Vagina (tissue), 2 donors: ENCODE measurements around the gene SLC32A1. TPM values are rescaled to one million over a fixed set of nuclear protein-coding genes. Genes with fewer than 3 reads are reported as not detected.
A peak's percentile ranks its signal among the peaks of the same experiment; 100 is the strongest.

Experiments
- DNase-seq, 2 donors: peaks; one replicate each; pipeline ENCODE4 v3.0.0-alpha.2; 2017; ENCODE audit errors: extremely low spot score in 2 of 2
- H3K27ac ChIP-seq: fragments of 200-600 bp; sonication (generic); one replicate; pipeline ENCODE4 v1.5.1; 2019
- H3K27me3 ChIP-seq: fragments of 200-600 bp; sonication (generic); one replicate; pipeline ENCODE4 v1.5.1; 2019
- H3K36me3 ChIP-seq, 2 donors: fragments of 200-600 bp; sonication (generic); one replicate each; pipeline ENCODE4 v1.5.1; 2017 to 2019
- H3K4me1 ChIP-seq: fragments of 200-600 bp; sonication (generic); one replicate; pipeline ENCODE4 v1.5.1; 2019
- H3K4me3 ChIP-seq, 2 donors: fragments of 200-600 bp; sonication (generic); 1 replicate in 1 of 2; 2 replicates in 1 of 2; pipeline ENCODE4 v1.5.1; 2016 to 2019
- H3K9me3 ChIP-seq: fragments of 200-600 bp; sonication (generic); one replicate; pipeline ENCODE4 v1.5.1; 2019
- POLR2A ChIP-seq, 2 donors: fragments of 450-650 bp; IDR thresholded peaks; one replicate each; pipeline ENCODE4 v1.6.1; 2017; ENCODE audit warnings: antibody characterized with exemption in 2 of 2, mild to moderate bottlenecking in 2 of 2, moderate library complexity in 2 of 2
- POLR2AphosphoS5 ChIP-seq, 2 donors: sonication (generic); formaldehyde crosslinking; IDR thresholded peaks; one replicate each; pipeline ENCODE4 v1.9.0; 2017; ENCODE audit warnings: antibody characterized with exemption in 2 of 2, mild to moderate bottlenecking in 2 of 2, low read depth in 1 of 2; ENCODE audit not compliant: insufficient read depth in 1 of 2
- intact Hi-C: fragments of 100-400 bp; cut with DNase I; formaldehyde crosslinking; loops from one replicate; pipeline ENCODE4 v1.15.1; 2023
- total RNA-seq: library from RNA; depleted of rRNA; stranded (reverse); fragments of >200 nt; gene quantifications from one replicate; pipeline ENCODE4 v1.2.3, GENCODE V29; 2016
- TF ChIP-seq, protein P1 (sequence below), 3 experiments: fragments of 450-650 bp in 2 of 3; fragments of 200-600 bp in 1 of 3; sonication (generic) in 1 of 3; IDR thresholded peaks; one replicate each; pipeline ENCODE4 v1.5.1; 2017 to 2019; ENCODE audit warnings: antibody characterized with exemption in 3 of 3, mild to moderate bottlenecking in 2 of 3, moderate library complexity in 2 of 3

SLC32A1 gene
- total RNA-seq, 1 donor from 2014 or later: not detected

DNA sequence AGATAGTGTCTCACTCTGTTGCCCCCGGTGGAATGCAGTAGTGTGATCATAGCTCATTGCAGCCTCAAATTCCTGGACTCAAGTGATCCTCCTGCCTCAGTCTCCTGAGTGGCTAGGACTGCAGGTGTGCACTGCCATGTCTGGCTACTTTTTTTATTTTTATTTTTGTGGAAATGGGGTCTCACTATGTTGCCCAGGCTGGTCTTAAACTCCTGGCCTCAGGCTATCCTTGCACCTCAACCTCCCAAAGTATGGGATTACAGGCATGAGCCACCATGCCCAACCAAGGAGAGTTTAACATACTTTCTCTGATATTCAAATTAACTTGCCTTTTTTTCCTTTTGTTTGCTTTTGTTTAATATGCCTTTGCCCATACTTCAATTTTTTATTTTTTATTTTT lies 13.6 kb downstream of the SLC32A1 start:
- H3K4me1 ChIP-seq: no peaks in the 10 kb centered on the region
- DNase-seq: no peak
- H3K4me3 ChIP-seq: no peak overlapping the region
- TF ChIP-seq POLR2A (IDR thresholded peaks at IDR 0.05): no peak
- TF ChIP-seq, protein P1, sequence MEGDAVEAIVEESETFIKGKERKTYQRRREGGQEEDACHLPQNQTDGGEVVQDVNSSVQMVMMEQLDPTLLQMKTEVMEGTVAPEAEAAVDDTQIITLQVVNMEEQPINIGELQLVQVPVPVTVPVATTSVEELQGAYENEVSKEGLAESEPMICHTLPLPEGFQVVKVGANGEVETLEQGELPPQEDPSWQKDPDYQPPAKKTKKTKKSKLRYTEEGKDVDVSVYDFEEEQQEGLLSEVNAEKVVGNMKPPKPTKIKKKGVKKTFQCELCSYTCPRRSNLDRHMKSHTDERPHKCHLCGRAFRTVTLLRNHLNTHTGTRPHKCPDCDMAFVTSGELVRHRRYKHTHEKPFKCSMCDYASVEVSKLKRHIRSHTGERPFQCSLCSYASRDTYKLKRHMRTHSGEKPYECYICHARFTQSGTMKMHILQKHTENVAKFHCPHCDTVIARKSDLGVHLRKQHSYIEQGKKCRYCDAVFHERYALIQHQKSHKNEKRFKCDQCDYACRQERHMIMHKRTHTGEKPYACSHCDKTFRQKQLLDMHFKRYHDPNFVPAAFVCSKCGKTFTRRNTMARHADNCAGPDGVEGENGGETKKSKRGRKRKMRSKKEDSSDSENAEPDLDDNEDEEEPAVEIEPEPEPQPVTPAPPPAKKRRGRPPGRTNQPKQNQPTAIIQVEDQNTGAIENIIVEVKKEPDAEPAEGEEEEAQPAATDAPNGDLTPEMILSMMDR (IDR thresholded peaks at IDR 0.05): no peak
- TF ChIP-seq POLR2AphosphoS5 (IDR thresholded peaks at IDR 0.05; ENCODE audit: insufficient read depth in 1 of 2, low read depth in 1 of 2): no peak
- H3K27me3 ChIP-seq: no peaks in the 10 kb centered on the region
- intact Hi-C loops: no loop called here
- H3K27ac ChIP-seq: no peak overlapping the region
- H3K36me3 ChIP-seq: no peaks in the 10 kb centered on the region
- no peaks in the 10 kb centered on the region for H3K9me3 ChIP-seq

- H3K9me3 ChIP-seq: no peaks in the 10 kb centered on the region
- no peaks in the 10 kb centered on the region for H3K27me3 ChIP-seq
- TF ChIP-seq POLR2A (IDR thresholded peaks at IDR 0.05) (no peak), POLR2AphosphoS5 (IDR thresholded peaks at IDR 0.05; ENCODE audit: insufficient read depth in 1 of 2, low read depth in 1 of 2) (no peak)
- TF ChIP-seq, protein P1 (IDR thresholded peaks at IDR 0.05): no peak
- no peak overlapping the region for H3K27ac ChIP-seq
- intact Hi-C loops: no loop called here
- peaks cover 17% of the 10 kb centered on the region for H3K4me1 ChIP-seq
- DNase-seq: no peak
- no peaks in the 10 kb centered on the region for H3K36me3 ChIP-seq
- no peak overlapping the region for H3K4me3 ChIP-seq
These were observed 21.5 kb downstream of the SLC32A1 start for GRCh38 chr20:38745757-38746156.

- intact Hi-C loops: no loop called here
- TF ChIP-seq, protein P1 (IDR thresholded peaks at IDR 0.05): no peak
These were observed 23.3 kb downstream of the SLC32A1 start for GRCh38 chr20:38747495-38748096.

GRCh38 chr20:38748097-38748860 lies 24.0 kb downstream of the SLC32A1 start, which contains the start of gene ACTR5:
Gene ACTR5 (plus strand): TSS chr20:38748460. CDS start chr20:38748479, 19 bp downstream.
- H3K4me3 ChIP-seq: peak within 1 kb of the TSS; percentile 72 to 87
- peak in 1 of 2 donors; percentile 92 for DNase-seq
- H3K27ac ChIP-seq: peak within 1 kb of the TSS; percentile 84
- TF ChIP-seq POLR2AphosphoS5 (IDR thresholded peaks at IDR 0.05; ENCODE audit: insufficient read depth in 1 of 2, low read depth in 1 of 2) (peak; percentile 32 to 68), POLR2A (IDR thresholded peaks at IDR 0.05) (peak in 1 of 2 donors; percentile 5)
- TF ChIP-seq, protein P1 (IDR thresholded peaks at IDR 0.05): no peak
- peaks cover 0 to 9% of the 10 kb centered on the region in 2 donors for H3K36me3 ChIP-seq
- intact Hi-C loops: no loop called here
- H3K9me3 ChIP-seq: no peaks in the 10 kb centered on the region
- peaks cover 17% of the 10 kb centered on the region for H3K4me1 ChIP-seq
- H3K27me3 ChIP-seq: no peaks in the 10 kb centered on the region

More at GRCh38 chr20:38747495-38748096, 23.3 kb downstream of the SLC32A1 start:
- no peak for DNase-seq
- Histone ChIP-seq H3K4me1 (peaks cover 17% of the 10 kb centered on the region), H3K36me3 (peaks cover 0 to 3% of the 10 kb centered on the region in 2 donors), H3K27me3 (no peaks in the 10 kb centered on the region), H3K4me3 (peak overlapping the region; percentile 72 to 87), H3K9me3 (no peaks in the 10 kb centered on the region), H3K27ac (peak overlapping the region; percentile 30)

- Histone ChIP-seq H3K27ac (peak overlapping the region; percentile 84), H3K4me3 (peak overlapping the region; percentile 72 to 87), H3K4me1 (peaks cover 17% of the 10 kb centered on the region), H3K36me3 (peaks cover 0 to 12% of the 10 kb centered on the region in 2 donors), H3K9me3 (no peaks in the 10 kb centered on the region), H3K27me3 (no peaks in the 10 kb centered on the region)
- intact Hi-C loops: no loop called here
- TF ChIP-seq POLR2AphosphoS5 (IDR thresholded peaks at IDR 0.05; ENCODE audit: insufficient read depth in 1 of 2, low read depth in 1 of 2): no peak
- TF ChIP-seq POLR2A (IDR thresholded peaks at IDR 0.05): no peak
- TF ChIP-seq, protein P1 (IDR thresholded peaks at IDR 0.05): no peak
- DNase-seq: no peak
These were observed 24.5 kb downstream of the SLC32A1 start for GRCh38 chr20:38748861-38749149.
